Embryonic facial prominence (tissue), 1 donor: ENCODE results near the gene DFFB.

Experiments
- DNase-seq: peaks from one replicate; pipeline ENCODE4 v3.0.0-alpha.2; 2016; ENCODE audit errors: extremely low spot score

DFFB gene

DNA sequence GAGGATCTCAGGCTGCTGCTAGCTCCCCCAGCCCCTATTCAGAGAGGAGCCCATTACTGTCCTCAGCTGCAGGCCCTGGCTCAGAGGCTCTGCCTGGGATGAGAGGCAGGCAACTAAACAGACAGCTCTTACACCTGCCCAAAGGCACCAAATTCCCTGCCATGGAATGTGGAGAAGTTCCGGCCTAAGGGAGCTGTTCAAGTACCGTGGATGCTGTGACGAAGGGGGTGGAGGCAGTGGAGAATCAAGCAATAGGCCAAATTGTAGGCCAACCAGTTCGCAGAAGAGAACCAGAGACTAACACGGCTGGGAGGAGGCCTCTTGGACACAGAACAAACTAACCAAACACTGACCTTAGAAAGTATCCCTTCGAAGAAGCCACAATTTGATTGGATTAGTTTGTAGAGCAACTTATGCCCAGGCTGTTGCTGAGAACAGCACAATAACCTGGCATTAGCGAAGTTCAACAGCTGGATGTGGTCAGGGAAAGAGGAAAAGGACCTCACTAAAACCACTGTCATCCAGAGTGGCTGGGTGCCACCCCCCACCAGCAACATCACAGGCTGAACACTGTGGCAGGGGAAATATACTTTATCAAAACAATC, 39.2 kb downstream of the DFFB start:
- no peak for DNase-seq

DNA sequence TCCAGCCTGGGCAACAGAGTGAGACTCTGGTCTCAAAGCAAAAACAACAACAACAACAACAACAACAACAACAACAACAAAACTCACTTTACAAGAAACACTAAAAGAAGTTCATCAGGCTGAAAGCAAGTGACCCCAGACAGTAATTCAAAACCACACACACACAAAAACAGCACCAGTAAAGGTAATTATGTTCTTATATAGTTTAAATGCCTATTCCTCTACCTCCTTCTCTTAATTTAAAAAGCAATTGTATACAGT, 41.1 kb downstream of the DFFB start:
- DNase-seq, result no peak

DNA sequence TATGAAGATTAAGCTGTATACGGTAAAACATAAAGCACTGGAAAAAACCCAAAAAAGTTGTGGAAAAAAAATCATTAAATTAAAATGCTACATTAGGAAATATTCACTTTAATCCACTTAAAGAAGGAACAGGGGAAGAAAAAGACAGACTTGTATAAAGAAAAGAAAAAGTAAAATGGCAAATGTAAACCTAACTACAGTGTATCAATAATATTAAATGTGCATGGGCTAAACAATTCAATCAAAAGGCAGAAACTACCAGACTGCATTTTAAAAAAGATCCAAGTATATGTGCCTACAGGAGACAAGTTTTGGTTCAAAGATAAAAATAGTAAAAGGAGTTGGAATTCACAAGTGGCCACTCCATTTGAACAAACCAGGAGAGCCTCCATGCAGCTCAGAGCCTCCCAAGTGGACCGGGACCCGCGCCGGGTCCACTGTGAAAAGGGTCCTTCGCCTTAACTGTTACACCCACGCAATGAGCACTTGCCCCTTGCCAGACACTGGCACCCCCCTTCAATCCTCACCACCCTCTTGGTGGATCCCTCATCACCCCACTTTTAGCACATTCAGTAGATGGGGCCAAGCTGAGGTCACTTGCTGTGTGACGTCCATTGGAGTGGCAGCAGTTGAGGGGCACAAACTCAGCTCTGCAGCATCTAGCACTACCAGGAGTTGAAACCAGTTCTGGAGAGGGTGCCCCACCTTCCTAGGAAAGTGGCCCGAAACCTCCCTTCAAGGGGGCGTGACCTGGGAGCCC, 41.9 kb downstream of the DFFB start:
- DNase-seq, result no peak

DNA sequence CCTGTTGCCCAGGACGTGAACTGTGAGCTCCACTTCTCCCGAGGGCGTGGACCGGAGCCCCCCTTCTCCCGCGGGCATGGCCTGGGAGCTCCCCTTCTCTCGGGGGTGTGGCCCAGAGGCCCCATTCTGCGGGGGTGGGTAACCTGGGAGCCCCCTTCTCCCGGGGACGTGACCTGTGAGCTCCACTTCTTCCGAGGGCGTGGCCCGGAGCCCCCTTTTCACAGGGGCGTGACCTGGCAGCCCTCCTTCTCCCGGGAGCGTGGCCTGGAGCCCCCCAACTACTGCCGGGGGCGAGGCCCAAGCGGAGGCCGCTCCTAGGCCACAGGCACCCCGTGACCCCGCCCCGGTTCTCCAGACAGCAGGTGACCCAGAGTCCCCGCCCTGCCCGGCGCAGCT, 42.5 kb downstream of the DFFB start:
- no peak for DNase-seq

DNA sequence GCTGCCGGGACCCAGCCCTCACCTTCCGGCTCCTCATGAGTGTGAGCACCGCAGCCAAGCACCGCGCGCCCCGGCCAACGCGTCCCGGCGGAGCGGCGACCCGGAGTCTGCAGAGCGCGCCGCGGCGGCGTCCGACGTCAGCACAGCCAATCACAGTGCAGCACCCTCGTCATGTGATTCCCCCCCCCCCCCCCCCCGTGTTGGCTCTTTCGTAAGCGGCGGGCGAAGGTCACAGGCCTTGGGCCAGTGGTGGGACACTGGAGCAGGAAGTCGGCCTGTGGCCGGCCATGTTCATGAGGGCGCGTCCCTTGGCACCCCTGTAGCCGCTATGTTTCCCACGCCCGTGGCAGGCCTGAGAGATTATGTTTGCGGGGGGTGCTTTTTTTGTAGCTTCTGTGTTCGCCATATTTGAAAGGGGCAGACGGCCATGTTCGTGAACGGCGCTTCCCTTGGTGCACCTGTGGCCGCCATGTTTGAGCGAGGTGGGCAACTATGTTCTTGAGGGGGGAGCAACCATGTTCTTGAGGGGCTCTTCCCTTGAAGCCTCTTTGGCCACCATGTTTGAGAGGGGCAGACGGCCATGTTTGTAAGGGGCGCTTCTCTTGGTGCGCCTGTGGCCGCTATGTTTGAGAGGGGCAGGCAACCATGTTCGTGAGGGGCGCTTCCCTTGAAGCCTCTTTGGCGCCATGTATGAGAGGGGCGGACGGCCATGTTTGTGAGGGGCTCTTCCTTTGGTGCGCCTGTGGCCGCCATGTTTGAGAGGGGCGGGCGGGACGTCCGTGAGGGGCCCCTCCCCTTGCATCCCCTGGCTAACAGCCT, 43.1 kb downstream of the DFFB start, which contains the start of gene C1orf174:
Gene C1orf174, minus strand, starts transcription at position 123 of the 819 bp plus-strand sequence. Its CDS starts 86 bp downstream, at position 37.
- DNase-seq, result peak; percentile 99

DNA sequence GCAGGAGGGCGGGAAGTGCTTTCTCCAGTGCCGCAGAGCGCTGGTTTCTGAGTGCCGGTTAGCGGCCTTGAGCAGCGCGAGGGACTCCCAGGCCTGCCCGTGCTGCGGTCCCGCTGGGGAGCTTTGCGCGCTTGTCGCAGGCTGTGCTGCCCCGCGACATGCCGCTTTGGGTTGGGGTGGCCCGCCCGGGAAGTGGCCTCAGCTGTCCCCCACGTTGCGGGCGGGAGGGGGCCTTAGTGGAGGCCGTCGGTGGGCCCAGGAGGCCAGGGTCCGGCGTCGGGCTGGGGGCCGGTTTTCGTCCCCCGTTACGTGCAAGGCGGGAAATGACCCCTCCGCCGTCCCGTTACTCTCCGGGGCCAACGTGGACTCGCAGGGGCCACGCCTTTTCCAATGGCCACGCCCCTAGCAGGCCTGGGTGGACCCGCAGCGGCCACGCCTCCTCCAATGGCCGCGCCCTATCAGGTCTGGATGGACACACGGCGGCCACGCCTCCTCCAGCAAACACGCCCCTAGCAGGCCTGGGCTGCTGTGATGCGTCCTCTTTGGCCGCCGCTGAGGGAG, 43.8 kb downstream of the DFFB start:
- peak; percentile 68 for DNase-seq

DNA sequence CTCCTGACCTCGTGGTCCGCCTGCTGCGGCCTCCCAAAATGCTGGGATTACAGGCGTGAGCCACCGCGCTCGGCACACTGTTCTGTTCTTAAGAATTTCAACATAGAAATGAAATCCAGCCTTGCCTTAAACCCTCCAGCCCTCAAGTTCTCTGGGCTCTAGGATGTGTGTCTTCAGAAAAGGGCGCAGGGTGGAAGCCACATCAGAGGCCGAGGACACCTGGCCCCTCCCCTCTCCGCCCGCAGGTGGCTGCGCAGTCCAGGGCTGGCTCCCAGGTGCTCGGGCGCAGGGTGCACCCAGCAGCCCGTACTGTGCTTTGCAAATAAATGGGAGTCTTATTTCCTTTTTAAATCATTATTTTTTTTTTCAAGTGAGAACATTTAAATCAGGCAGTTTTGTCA, 44.8 kb downstream of the DFFB start:
- DNase-seq, result no peak

DNA sequence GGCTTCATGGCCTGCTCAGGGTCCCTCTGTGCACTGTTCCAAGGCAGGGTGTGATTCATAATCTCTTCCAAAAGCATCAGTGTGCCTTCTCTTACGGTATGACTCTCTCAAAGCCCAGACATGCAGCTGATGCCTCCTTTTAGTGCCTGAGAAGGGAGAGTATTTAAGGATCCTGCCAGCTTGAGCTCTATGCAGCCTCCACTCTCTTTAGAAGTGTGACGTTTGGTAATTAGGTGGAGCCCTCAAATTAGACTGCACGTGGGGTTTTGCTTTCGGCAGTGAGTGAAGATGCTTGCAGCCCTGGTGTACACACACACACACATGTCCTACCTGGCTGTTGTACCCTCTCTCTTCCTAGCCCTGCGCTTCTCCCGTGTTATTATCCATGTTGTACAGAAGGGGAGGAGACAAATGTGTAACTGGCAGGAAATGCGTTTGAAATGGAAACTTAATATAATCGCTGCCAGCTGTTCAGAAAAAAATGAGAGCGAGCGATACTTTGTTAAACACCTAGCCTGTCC, 45.4 kb downstream of the DFFB start:
- no peak for DNase-seq

DNA sequence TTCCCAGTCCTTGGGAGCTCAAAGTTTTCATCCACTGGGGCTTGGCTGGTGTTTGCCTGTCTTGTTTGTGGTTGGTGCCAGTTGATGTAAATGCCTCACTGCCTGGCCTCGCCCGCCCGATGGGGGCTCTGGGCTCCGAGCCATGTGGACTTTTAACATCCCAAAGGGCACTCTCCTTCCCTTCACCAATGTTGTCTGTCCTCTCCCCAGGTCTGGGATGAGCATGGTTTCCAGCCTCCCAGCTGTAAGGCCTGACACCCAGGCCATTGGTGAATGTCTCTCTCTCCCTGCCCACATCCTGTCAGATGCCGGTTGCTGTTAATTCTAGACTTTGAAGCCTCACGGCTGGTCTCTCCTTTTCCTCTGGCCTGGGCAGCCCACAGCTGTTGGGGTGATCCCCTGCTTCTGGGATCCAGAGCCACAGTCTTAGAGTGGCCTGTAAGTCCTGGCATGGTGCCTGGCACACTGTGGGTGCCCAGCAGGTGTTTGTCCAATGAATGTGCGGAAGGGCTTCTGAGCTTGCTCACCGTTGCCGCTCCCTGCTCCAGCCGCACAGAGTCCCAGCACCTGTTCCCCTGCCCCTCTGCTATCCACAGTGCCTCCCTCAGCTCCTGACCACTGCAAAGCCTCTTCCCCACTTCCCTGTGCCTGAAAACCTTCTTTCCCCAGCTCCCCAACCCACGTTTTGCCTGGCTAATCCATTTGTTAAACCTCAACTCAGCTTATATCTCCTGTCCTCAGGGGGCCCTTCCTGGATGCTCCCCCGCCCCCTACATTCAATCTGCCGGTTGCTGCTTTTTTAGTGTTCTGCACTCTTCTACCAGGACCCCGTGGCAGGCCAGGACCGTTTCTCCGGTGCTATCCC, 46.1 kb downstream of the DFFB start:
- DNase-seq, result no peak

DNA sequence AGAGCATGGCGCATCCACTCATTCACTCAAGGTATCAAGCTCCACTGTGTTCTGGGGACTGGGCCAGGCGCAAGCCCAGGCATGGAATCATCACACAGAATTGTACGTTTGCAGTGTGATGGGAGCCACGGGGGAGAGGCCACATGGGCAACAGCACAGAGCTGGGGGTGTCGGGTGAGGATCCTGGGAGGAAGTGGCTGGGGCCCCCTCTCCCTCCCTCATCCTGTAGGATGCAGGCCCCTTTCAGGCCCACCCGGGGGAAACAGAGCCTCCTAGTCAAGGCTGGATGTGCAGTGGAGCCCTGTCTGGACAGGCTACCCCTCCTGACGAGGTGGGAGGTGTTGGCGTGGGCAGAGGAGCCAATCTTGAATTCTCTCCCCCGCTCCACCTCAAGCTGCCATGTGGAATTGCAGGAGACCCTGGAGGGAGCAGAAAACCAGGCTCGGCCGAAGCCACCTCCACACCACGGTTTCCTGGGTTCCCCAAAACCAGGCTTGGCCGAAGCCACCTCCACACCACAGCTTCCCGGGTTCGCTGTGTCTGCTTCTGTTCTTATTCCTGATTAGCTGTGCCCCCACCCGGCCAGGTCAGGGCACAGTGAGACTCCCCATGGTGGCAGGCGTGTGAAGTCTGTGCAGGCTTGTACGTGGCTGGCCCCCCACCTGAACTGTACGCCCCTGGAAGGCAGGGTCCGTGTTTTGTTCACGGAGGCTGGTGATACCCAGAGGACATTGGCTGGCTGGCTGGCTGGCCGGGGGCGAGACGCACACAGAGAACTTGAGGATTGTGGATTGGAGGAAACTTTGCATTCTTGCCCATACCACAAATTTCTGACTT, 46.9 kb downstream of the DFFB start:
- no peak for DNase-seq

DNA sequence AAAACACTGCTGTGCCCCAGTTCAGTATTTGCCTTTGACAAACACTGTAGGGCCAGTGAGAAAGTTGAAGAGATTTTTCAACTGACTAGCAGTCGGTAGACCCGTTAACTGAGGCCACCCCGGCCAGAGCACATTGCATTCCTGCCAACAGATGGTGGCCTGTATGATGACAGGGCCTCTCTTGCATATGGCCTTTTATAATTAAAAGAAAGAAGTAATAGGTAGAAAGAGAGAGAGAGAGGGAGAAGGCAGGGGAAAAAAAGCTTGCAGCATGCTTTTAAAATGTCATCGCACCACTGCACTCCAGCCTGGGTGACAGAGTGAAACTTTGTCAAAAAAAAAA, 47.5 kb downstream of the DFFB start:
- DNase-seq, result no peak

DNA sequence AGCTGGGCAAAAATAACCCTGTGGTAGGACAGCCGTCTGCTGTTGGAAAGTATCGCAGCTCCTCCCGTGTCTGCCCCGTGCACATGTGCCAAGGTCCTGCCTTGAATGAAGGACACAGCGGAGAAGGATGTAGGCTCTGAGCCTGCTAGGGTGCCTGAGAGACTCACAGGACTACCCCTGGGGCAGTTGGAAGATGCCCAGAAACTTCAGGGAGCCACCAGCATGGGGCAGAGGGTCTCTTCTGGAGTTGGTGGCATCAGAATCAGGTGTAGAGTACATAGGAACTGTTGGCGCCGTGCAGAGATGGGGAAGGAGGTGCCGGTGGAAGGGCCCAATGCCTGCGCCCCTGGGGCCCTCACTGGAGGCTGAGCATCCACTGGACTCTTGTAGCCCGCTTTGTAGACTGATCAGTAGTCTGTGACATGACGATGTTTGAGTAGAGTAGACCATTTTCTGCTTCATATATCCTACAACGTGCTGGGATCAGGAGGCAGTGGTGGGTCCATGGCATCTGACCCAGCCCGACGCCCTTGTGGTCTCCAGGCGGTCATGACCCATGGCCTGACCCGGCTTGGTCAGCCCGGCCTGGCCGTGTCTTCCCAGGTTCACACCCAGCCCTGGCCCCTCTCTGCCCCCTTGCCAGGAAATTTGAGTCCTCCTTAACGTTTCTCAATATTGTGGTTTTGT, 48.1 kb downstream of the DFFB start:
- no peak for DNase-seq

DNA sequence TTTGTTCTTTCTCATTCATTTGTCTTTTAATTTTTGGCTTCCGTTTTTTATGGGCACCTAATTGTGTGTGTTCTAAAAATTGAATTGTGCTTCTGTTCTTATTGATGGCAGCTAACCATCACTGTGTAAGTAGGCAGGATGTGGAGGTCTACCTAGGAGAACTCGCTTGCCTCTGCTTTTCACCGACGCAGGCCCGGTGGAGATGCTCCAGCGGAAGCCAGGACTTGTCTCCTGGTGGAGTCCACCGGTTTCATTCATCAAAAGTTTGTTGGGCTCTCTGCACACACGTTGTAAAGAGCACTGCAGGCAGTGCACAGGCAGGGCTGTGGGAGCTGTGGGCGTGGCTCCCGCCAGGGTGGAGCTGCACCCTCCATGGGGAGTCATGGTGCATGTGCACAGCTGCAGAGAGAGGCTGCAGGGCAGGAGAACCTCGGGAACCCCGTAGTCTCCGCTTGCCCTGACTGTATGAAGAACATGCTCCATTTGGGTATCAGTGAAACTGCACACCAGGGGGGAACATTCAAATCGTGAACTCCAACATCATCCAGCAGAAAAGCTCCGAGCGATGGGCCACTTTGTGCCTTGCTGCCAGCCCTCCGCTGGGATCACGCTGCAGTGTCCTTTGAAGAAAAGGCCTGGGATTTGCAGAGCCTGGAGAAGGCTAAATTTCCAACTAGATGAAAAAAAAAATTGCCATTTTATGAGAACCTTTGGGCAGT, 48.8 kb downstream of the DFFB start:
- no peak for DNase-seq

DNA sequence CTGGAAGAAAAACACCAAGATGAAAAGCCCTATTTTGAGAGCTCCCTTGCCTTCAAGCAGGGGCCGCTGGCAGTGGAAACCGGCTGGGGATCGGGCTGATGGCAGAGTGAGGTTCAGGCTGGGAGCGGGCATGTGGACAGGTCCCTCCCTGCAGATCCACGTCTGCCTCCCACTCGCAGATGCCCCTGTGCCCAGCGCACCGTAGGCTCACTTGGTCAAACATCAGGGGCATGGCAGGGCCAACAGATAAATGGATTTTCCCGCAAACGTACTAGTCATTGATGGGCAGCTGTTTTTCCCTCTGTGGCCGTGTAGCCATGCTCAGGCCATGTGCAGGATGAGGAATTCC, 49.4 kb downstream of the DFFB start:
- no peak for DNase-seq

DNA sequence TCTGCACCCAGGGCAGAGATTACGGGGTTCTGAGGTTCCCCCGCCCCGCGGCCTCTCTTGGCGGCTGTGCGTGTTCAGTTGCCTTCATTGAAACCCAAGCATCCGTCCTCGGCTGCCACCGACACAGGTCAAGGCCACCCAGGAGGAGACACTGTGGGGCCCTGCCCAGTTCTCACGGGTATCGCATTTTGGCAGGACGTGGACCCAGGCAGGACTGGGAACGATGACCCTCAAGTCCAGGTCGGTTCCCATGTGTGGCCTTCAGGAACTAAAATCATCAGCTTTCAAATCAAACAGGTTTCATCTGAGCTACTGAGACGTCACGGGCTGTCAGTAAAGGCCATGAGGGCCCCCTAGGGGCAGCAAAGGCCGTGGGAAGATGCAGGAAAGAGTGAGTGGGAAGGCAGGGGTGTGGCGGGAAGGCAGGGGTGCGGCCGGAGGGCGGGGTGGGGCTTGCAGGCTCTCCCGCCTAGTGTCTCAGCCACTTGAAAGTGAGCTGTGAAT, 49.8 kb downstream of the DFFB start:
- no peak for DNase-seq

DNA sequence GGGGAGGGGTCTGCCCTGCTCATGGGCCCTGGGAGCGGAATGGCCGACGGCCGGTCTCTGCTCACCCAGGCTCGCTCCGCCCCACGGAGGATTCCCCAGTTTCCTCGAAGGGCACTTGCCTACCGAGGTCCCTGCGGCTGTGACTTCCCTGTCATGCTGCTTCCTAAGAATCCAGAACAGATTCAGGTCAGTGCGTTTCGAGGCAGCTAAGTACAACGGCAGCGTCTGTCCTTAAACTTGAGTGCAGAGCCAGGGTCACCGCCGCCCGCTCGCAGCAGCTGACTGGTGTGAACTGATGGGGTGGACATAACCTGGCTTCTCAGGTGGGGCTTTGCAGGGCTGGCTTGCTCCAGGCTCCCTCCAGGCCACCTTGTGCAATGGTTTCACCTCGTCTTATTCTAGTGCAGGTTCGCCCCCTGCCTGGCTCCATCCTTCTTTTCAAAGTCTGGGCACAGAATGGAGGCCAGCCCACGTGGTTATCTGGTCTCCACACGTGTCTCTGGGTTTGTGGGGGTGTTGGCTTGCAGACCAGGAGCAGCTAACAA, 50.4 kb downstream of the DFFB start:
- DNase-seq, result no peak

DNA sequence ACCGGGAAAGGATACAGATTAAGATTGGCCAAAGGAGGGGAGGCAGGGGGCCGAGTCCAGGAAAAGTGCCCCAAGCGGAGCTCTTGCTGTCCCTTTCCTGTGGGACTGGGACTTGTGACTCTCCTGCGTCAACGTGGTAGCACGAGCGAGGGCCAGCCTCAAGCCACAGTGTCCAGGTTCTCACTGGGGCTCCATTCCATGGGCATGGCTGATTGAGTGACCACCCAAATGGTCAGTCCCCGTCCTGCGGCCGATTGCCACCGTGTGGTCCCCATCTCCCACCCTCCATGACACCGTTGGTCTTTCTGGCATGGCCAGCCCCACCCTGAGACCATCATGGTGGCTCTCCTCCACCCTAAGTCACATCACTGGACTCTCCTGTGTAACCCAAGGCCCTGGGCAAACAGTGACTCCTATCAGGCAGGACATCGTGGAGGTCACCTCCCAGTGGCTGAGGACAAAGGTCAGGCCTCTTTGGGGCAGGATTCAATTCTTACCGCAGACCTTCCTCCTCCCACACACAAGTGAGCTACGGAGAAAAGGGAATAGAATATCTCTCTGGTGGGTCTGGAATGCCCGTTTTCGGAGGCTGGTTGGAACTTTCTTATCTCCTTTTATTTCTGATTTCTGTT, 51.7 kb downstream of the DFFB start:
- no peak for DNase-seq

DNA sequence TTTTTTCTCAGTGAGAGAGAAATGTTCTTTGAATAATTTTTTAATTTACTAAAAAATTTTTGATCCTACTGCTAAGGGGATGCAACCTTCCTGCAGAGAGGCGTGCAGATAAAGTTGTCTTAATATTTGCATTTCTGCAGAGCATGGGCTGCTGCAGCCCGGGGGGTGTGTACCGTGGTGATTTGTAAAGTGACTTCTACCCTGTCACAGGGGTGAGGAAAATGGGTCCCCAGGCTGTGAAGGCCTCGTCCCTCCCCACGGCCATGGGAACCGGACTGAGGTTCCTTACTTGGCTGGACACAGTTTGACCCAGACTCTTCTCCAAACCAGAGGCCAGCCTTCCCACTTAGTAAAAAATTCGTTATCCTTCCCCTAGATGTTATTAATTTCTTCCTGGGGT, 52.3 kb downstream of the DFFB start:
- DNase-seq, result no peak
